NCI-H2196 (cell line): Measurements from ENCODE around the gene CORIN.
"Not testable (repeated sequence)": the region's sequence is repeated elsewhere in the genome, so short reads cannot be mapped to it uniquely, and the experiment has no call there.

Source experiments
- DNase-seq: peaks from one replicate; lab custom pipeline; 2025; ENCODE audit not compliant: unreplicated experiment; lab: John Stamatoyannopoulos, UW

The CORIN gene

DNA sequence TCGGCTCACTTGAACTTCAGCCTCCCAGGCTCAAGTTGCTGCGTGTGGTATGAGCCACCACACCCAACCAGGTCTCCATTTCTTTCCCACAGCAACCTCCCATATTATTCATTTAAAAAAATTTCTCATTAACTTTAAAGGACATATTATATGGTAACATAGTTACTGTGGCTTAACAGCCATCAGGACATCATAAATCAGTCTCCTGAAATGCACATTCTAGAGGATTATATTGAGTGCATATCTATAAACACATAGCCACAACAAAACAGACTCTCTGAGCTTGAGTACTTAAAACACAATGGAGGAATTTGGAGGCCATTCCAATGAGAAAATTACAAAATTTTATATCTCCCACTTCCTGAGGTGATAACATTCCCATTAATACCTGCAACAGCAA is 61.5 kb downstream of the CORIN start:
- DNase-seq: no peak

DNA sequence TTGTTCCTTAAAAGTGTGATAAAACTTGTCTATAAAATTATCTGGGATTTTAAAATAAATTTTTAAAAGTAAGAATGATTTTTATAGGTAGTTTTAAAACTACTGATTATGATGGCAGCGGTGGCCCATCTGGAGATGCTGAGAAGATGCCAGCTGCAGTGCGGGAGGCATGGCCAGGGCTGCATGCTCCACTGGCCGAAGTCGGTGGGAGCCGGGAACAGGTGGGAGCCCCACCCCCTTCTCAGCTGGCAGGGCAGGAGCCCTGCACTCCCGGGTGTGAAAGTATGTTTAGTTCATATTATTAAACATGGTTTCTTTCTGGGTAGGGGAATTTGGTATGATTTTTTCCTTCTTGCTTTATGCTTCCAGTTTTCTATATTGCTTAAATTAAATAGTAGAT is 63.8 kb downstream of the CORIN start:
- DNase-seq: no peak

DNA sequence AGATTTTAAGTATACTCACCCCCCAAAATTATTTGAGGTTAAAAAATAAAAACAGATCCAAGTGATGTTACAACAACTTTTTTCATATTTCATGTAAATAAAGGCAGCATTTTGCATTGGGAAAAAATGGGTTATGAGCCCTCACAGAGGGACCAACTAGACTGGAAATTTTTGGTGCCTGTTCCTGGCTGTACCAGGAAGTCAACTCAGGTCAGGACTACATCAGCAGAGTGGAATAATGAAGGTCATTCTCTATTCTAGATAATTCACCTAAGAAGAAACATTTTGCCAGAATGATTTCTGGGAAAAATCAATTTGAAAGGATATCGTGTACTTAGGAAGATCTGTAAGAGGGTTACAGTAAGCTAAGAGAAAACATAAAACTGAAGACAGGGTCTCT is 66.8 kb downstream of the CORIN start:
- no peak for DNase-seq

DNA sequence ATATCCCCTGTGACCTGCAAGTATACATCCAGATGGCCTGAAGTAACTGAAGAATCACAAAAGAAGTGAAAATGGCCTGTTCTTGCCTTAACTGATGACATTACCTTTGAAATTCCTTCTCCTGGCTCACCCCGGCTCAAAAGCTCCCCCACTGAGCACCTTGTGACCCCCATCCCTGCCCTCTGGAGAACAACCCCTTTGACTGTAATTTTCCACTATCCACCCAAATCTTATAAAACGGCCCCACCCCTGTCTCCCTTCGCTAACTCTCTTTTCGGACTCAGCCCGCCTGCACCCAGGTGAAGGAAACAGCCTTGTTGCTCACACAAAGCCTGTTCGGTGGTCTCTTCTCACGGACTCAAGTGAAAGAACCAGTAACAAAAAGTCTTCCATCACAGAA is 69.9 kb downstream of the CORIN start:
- not testable (repeated sequence) for DNase-seq

- no peak for DNase-seq
Measured at GRCh38 chr4:47763279-47763678, 74.6 kb downstream of the CORIN start.

- no peak for DNase-seq
Measured at GRCh38 chr4:47762376-47763266, 75.2 kb downstream of the CORIN start.

DNA sequence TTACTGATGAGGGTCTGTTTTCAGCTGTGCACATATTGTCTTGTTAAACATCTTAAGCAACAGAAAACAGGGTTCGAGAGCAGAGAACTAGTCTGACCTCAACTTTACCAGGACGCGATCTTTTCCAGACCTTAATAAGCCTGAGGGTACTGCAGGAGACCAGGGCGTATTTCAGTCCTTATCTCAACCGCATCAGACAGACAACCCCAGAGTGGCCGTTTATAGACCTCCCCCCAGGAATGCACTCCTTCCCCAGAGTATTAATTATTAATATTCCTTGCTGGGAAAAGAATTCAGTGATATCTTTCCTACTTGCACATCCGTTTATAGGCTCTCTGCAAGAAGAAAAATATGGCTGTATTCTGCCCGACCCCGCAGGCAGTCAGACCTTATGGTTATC is 84.6 kb downstream of the CORIN start:
- DNase-seq: not testable (repeated sequence)

- DNase-seq: no peak
Measured at GRCh38 chr4:47752214-47752613, 85.7 kb downstream of the CORIN start.

DNA sequence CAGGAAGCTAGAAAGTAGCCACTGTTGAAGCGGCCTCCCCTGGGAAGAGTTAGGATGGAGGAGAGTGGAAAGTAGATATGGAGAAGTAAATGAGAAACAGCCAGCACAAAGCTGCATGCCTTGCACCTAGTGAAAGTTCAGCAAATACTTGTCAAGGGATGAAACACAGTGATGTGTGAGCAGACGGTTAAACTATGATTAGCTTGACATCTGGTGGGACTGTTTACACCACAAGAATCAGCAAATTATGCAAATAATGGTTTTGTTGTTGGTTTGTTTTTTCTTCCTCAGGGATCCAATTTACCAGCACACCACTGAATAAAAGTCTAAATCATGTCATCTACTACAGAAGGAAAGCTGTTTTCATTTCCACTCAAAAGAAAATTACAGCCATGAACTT is 87.1 kb downstream of the CORIN start:
- no peak for DNase-seq

- DNase-seq: no peak
Measured at GRCh38 chr4:47749858-47750257, 88.0 kb downstream of the CORIN start.

GRCh38 chr4:47749060-47749459 is 88.8 kb downstream of the CORIN start:
- DNase-seq: no peak

- no peak for DNase-seq
Measured at GRCh38 chr4:47747846-47748494, 89.9 kb downstream of the CORIN start.

GRCh38 chr4:47747211-47747610 is 90.7 kb downstream of the CORIN start:
- DNase-seq: no peak

GRCh38 chr4:47746122-47746521 is 91.7 kb downstream of the CORIN start:
- no peak for DNase-seq

DNA sequence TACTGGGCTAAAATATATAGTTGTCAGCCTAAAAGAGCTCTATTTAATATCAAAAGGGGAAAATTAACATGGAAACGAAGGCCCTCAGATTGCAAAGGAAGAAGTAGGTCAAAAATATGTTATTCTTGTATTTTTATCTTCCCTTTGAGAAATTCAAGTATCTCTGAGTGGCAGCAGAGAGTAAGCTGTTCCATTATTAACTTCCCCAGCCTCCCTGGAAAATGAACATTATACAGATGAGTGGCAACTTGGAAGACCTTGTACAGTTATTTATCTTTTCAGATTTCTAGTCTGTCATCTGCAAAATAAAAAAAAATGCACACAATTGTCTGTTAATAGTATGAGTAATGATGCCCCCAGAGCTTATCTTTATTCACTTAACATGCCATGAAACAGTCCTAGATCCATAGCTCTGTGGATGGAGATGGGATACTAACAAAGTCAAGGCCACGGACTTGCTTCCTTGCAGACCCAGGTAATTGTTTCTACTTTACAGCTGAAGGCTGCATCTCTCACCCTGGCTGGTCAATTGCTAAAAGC is 93.0 kb downstream of the CORIN start:
- DNase-seq: no peak

GRCh38 chr4:47744253-47744652 is 93.6 kb downstream of the CORIN start:
- no peak for DNase-seq

GRCh38 chr4:47741200-47741599 is 96.7 kb downstream of the CORIN start:
- DNase-seq: no peak

GRCh38 chr4:47737326-47737725 is 100.5 kb downstream of the CORIN start:
- no peak for DNase-seq

GRCh38 chr4:47736555-47736954 is 101.3 kb downstream of the CORIN start:
- no peak for DNase-seq

DNA sequence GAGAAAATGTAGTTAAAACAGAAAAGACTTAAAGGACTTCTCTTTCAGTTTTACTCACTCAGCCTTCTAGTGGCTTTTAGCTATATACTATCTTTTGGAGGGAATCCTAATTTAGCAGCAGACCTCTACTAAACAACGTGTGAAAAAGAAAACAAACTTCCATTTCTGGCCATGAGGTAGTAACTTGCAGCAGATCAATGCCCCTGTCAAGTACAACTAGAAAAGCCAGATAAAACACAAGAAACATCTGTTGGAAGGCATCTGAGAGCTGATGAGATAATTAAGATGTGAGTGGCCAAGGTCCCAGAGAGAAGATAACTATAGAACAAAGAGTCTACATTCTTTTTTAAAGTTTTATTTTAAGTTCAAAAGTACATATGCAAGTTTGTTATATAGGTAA is 101.7 kb downstream of the CORIN start:
- no peak for DNase-seq

GRCh38 chr4:47733302-47734175 is 104.3 kb downstream of the CORIN start:
- no peak for DNase-seq
